ENCODE results near the gene MLYCD.

Gene MLYCD

GRCh38 chr16:83934684-83934977, 35.7 kb downstream of the MLYCD start:
- Histone ChIP-seq H3K4me1 (ENCODE audit: control insufficient read depth, low read length) (no peaks in the 10 kb centered on the region), H3K27ac (ENCODE audit: low read depth, low read length) (no peak overlapping the region), H3K9me2 (replicated peaks; ENCODE audit: control insufficient read depth, low read length) (no peaks in the 10 kb centered on the region), H3K9me3 (ENCODE audit: control insufficient read depth, insufficient read depth, low read length) (no peaks in the 10 kb centered on the region), H3K79me2 (ENCODE audit: control insufficient read depth, low read length) (no peaks in the 10 kb centered on the region), H3F3A (ENCODE audit: control insufficient read depth, insufficient read depth) (no peaks in the 10 kb centered on the region), H4K20me1 (ENCODE audit: control insufficient read depth, insufficient read depth, low read depth, low read length) (no peaks in the 10 kb centered on the region), H3K27me3 (ENCODE audit: control insufficient read depth, low read length) (no peaks in the 10 kb centered on the region), H3K36me3 (ENCODE audit: control insufficient read depth, low read length) (no peaks in the 10 kb centered on the region), H3K4me3 (ENCODE audit: low read length) (no peak overlapping the region), H3K4me2 (ENCODE audit: low read length) (no peak overlapping the region)
- TF ChIP-seq, protein P1, sequence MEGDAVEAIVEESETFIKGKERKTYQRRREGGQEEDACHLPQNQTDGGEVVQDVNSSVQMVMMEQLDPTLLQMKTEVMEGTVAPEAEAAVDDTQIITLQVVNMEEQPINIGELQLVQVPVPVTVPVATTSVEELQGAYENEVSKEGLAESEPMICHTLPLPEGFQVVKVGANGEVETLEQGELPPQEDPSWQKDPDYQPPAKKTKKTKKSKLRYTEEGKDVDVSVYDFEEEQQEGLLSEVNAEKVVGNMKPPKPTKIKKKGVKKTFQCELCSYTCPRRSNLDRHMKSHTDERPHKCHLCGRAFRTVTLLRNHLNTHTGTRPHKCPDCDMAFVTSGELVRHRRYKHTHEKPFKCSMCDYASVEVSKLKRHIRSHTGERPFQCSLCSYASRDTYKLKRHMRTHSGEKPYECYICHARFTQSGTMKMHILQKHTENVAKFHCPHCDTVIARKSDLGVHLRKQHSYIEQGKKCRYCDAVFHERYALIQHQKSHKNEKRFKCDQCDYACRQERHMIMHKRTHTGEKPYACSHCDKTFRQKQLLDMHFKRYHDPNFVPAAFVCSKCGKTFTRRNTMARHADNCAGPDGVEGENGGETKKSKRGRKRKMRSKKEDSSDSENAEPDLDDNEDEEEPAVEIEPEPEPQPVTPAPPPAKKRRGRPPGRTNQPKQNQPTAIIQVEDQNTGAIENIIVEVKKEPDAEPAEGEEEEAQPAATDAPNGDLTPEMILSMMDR (IDR thresholded peaks at IDR 0.05; ENCODE audit: low read depth, low read length, poor library complexity, severe bottlenecking): no peak
- TF ChIP-seq EZH2phosphoT487 (IDR thresholded peaks at IDR 0.05; ENCODE audit: borderline replicate concordance, low read length): no peak

DNA sequence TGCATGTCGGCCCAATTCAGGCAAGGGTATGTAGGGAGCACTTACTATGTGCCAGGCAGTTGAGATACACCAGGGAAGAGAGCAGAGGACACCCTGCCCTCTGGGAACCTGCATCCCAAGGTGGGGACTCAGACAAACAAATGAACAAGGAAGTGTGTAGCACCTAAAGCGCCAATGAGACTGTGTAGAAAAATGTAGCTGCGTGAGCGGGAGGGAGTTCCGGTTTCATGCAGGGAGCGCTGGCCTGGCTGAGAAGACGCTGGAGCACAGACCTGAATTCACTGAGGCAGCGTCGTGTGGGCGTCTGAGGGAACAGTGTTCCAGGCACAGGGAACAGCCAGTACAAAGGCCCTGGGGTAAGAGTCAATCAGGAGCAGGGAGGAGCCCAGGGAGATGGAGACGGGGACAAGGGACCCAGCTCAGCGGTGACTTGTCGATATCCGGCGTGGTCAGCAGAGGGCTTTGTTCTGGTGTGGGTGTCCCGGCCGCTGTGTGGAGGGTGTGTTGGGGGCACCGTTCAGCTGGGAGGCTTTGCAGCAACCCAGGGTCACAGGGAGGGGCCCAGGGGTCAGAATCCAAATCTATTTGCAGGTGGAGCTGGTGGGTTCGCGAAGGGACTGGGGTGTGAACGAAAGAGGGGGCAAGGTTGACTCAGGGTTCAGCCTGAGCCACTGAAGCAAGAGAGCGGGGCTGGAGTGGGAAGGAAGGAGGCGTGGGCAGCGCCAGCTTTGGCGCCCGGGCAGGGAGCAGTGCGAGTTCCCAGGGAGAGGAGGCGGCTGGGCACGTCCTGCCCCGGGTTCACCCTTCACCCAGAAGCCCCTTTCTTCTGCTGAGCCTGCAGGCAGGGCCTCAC, 36.3 kb downstream of the MLYCD start:
- Histone ChIP-seq H3K27ac (ENCODE audit: low read depth, low read length) (no peak overlapping the region), H3K9me3 (ENCODE audit: control insufficient read depth, insufficient read depth, low read length) (no peaks in the 10 kb centered on the region), H3K36me3 (ENCODE audit: control insufficient read depth, low read length) (no peaks in the 10 kb centered on the region), H4K20me1 (ENCODE audit: control insufficient read depth, insufficient read depth, low read depth, low read length) (no peaks in the 10 kb centered on the region), H3K9me2 (replicated peaks; ENCODE audit: control insufficient read depth, low read length) (no peaks in the 10 kb centered on the region), H3K4me2 (ENCODE audit: low read length) (no peak overlapping the region), H3K4me3 (ENCODE audit: low read length) (no peak overlapping the region), H3K79me2 (ENCODE audit: control insufficient read depth, low read length) (no peaks in the 10 kb centered on the region), H3K4me1 (ENCODE audit: control insufficient read depth, low read length) (no peaks in the 10 kb centered on the region), H3K27me3 (ENCODE audit: control insufficient read depth, low read length) (no peaks in the 10 kb centered on the region), H3F3A (ENCODE audit: control insufficient read depth, insufficient read depth) (no peaks in the 10 kb centered on the region)
- no peak for TF ChIP-seq EZH2phosphoT487 (IDR thresholded peaks at IDR 0.05; ENCODE audit: borderline replicate concordance, low read length)
- TF ChIP-seq, protein P1 (IDR thresholded peaks at IDR 0.05; ENCODE audit: low read depth, low read length, poor library complexity, severe bottlenecking): no peak

DNA sequence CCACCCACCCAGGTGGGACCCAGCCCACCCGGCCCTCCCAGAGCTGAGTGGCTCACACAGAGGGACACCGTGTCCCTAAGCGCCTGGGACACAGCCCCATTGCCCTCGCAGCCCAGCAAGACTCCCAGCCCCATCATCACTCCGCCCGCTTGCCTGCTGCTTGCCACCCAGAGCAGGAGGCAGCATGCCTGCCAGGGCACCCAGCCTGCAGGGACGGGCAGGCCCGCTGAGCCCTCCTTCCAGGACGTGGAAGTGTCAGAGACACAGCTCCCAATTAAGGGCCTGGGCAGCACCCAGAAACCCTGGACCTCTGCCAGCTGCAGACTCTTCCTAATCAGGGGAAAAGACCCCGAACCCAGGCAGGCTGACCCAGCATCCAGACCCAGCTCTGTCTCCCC, 36.9 kb downstream of the MLYCD start:
- Histone ChIP-seq H3K9me3 (ENCODE audit: control insufficient read depth, insufficient read depth, low read length) (no peaks in the 10 kb centered on the region), H3K27ac (ENCODE audit: low read depth, low read length) (no peak overlapping the region), H4K20me1 (ENCODE audit: control insufficient read depth, insufficient read depth, low read depth, low read length) (no peaks in the 10 kb centered on the region), H3K9me2 (replicated peaks; ENCODE audit: control insufficient read depth, low read length) (no peaks in the 10 kb centered on the region), H3K4me3 (ENCODE audit: low read length) (no peak overlapping the region), H3F3A (ENCODE audit: control insufficient read depth, insufficient read depth) (no peaks in the 10 kb centered on the region), H3K36me3 (ENCODE audit: control insufficient read depth, low read length) (no peaks in the 10 kb centered on the region), H3K27me3 (ENCODE audit: control insufficient read depth, low read length) (no peaks in the 10 kb centered on the region), H3K4me2 (ENCODE audit: low read length) (no peak overlapping the region), H3K79me2 (ENCODE audit: control insufficient read depth, low read length) (no peaks in the 10 kb centered on the region), H3K4me1 (ENCODE audit: control insufficient read depth, low read length) (no peaks in the 10 kb centered on the region)
- TF ChIP-seq EZH2phosphoT487 (IDR thresholded peaks at IDR 0.05; ENCODE audit: borderline replicate concordance, low read length): no peak
- TF ChIP-seq, protein P1 (IDR thresholded peaks at IDR 0.05; ENCODE audit: low read depth, low read length, poor library complexity, severe bottlenecking): no peak

Data from DOHH2 (cell line).